HuH-7.5 (cell line): ENCODE measurements around the gene MMP8.

Source experiments
- DNase-seq: peaks from one replicate; pipeline ENCODE4 v3.0.0; 2011; ENCODE audit warnings: low spot score

Gene MMP8

DNA sequence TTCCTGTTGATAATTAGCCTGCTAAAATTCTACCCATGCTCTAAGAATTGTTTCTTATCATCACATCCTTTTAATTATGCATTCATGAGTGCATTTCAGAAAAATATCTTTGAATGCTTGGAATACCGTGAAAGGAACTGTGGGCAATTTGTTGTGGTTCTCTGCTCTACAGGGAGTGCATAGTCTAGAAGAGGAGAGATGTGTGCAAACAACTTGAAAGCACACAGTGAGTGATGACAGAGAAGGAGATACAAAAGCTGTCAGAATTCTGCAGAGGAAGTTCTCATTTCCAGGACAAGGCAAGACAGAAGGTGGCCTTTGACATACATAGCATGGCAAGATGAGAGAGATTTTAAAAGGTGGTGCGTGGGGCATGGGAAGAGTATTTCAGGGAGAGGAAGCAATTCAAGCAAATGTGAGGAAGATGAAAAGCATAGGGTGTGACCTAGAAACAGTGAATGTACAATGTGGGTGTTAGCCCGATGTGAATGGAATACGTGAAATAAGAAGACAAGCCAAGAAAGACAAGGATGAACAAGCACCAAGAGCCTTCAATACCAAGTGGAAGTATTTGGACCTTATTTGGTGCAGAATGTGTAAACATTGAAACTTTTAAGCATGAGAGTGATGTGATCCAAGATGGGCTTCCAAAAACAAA, 5.0 kb downstream of the MMP8 start:
- DNase-seq, result no peak

DNA sequence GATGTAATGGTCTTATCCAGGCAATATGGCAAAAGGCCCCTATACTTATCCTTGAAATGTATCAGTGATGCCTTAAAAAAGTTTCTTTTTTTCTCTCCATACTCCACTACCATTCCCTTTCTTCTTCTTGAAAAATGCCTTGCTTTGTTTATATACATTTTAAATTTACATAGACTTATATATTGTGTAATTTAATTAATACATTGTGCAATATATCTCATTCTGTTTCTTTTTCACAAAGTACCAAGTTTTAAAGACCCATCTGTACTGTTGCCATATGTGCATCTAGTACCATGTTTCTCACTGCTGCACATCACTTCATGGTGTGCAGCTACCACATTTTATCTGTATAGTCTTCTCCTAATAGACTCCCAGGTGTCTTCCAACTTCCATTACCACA, 7.5 kb downstream of the MMP8 start:
- DNase-seq, result no peak

DNA sequence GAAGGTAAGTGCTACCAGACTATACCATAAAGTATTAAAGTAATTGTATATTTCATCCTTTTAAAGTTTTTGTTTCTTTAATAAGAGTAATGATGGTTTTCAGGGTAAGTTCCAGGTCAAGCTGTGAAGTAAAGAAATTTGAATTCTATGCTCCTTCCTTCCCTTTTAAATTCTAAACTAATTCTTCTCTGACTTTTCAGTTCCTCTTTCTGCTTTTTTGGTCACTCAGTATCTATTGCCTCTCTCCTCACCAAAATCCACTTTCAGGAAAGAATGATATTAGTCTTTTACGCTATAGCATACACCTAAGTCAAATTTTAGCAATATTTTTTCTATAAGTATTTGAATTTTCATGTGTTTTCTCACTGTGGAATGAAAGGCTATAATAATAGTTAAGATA, 8.2 kb downstream of the MMP8 start:
- DNase-seq, result no peak

DNA sequence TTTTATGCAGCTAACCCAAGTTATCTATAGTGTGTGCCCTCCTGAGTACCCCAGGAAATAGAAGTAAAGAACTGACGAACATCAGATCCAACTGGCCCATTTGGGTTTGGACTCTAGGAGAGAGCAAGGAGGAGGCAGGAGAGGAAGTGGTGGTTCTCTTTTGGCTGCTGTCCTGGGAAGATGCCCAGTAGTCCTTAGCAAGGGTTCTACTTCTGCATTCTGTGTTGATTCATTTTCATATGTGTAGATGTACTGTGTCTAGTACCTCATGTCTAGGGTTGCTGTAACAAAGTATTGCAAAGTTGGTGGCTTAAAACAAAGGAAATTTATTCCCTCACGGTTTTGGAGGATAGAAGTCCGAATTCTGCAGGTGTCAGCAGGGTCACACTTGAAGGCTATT, 12.6 kb downstream of the MMP8 start:
- no peak for DNase-seq

DNA sequence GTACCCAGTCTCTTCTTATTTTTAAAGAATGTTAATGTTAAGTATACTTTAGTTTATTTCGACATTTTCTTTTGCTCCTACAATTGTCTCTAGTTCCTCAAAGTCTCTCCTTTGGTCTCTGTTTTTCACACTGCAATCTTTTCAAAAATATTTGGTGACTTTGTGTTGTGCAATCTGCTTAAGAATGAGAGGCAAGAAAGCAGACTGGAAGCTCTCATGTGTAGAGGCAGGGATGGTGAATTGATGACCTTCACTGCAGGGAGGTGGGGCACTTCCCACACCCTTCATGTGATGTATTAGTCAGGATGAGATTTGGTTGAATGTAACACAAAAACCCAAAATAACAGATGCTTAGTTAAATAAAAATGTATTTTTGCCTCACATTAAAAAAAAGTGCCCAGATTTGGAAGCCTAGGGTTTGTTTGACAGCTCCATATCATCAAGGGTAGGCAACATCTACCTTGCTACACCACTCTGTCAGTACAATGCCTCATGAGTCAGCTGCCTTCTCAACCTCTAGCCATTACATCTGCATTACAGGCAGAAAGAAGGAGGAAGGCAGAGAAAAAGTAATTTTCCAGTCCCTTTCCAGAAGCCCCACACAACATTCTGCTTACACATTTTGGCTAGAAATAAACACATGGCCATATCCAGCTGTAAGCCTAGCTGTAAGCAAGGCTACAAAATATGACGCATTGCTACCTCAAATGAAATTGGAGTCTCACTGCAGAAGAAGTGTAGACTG, 15.4 kb downstream of the MMP8 start:
- DNase-seq, result no peak

DNA sequence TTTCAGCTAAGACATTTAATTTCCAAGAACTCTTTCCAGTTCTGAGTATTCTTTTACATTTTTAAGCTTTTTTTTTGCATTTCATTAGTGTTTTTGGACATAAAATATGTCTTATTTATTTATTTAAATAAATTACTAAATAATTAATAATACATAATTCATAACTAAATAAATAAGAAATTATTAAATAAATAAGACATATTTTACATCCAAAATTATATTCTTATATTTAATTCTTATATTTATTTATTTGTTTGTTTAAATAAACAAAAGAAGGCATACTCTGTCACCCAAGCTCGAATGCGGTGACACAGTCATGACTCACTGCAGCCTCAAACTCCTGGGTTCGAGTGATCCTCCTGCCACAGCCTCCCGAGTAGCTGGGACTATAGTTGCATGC, 16.1 kb downstream of the MMP8 start:
- DNase-seq, result no peak

DNA sequence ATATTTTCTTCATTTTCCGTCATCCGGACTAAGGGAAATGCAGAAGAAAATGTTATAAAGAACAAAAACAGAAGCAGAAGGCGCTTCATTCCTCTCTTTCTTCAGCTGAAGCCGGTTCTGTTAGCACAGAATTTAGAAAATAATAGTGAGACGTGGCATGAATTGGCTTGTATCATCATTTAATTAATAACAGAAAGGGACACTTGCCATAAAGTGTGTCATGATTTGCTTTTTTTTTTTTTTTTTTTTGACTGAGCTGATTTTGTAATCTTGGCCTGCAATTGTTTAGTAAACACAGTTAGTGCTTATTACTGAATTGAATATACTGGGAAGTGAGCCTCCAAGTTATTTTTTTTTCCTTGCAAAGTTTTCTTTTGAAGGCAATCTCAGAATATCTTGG, 19.1 kb downstream of the MMP8 start, which contains the start of gene MMP27:
Gene MMP27, minus strand, starts transcription at position 144 of the 400 bp plus-strand sequence. Its CDS starts 55 bp downstream, at position 89.
- DNase-seq, result no peak

DNA sequence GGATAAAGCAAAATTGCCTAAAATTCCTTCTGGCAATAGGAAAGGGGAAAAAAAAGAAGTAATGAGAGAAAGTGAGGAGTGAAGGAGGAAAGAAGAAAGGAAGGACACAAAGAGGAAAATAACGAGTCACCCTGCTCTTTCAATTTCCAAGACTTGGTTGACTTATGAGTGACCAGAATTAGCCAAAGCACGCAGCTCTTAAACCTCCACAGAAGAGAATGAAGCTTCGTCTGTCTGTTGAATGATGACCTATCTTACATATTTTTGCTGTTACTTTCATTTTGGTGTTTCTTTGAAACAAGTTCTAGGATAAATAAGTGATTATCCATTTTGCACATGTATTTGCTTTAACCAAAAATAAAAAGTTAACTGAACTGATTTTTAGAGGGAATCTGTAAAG, 19.9 kb downstream of the MMP8 start:
- DNase-seq, result no peak

DNA sequence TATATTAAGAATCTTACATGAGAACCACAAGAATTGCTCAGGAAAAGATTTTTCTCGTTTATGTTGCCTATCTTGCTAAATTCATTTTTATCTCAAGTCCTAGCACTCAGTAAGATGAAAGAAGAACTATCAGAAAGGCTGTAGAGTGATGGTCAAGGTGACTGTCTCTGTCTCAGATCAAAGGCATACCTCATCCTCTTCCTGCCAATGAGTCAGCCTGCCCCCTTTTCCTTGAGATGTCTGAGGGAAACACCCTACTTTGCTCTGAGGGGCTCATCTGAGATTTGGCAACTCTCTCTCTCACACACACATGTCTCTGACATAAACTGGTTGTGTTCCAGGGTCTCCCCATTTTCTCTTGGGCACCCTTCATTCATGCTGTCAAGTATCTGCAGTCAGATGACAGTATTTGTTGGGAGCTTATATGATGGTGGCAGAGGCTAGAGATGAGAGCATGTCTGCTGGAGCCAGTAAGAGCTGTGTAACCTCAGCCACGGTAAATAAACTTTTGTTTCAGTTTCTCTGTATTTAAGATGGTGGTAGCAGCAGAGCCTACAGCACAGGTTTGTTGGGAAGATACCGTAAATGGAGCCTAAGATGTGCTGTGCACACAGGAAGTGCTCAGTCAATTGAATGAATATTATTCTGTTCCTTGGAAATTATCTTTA, 20.8 kb downstream of the MMP8 start:
- DNase-seq, result no peak

DNA sequence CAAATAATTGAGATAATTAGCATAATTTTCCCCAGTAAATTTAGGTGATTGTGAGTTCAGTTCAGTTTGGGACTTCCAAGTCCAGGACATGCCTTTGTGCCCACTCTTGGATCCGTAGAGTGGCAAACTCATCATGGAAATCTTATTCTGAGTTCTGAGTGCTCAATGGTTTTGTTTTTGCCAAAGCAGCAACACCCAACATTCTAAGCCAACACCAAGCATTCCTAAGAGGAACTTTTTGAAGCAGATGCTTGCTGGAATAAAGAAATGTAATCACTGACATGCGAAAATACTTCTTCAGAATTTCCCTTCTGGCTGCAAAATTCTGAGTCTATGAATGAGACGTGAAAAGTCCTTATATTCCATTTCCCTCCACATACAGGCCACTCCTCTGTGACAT, 29.6 kb downstream of the MMP8 start:
- no peak for DNase-seq

DNA sequence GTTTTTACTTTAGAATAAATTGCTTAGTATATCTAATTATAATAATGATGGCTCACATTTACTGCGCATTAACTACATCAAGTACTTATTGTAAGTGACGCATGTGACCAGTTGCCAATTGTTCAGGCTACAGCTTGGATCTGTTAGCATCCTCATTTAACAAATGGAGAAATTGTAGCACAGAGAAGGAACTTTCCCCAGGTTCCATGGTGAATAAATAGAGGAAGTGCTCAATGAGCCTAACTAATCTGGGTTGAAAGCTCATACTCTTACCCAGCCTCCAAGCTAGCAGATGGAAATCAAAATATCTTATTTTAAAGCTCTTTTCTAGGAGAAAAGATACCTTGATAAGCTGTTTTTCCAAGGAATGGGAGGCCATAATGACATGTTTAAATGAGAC, 39.0 kb downstream of the MMP8 start:
- no peak for DNase-seq

DNA sequence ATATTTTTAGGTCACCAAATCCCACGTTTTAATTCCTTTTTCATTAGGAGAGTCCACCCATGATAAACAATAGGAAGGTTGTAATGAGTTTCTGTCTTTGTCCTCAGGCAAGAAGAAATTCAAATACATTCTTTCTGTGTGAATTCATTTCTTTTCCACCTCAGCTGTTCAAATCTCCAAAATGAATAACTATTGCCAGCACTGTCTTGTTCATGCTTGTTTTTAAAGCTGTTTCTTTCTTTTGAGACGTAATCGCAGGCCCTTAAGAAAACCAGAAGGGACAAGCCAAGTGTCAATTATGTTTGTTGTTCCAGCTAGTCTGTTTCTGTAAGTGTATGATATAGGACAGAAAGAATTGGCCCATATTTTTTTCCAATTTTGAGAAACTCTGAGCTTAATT, 39.4 kb downstream of the MMP8 start:
- no peak for DNase-seq

DNA sequence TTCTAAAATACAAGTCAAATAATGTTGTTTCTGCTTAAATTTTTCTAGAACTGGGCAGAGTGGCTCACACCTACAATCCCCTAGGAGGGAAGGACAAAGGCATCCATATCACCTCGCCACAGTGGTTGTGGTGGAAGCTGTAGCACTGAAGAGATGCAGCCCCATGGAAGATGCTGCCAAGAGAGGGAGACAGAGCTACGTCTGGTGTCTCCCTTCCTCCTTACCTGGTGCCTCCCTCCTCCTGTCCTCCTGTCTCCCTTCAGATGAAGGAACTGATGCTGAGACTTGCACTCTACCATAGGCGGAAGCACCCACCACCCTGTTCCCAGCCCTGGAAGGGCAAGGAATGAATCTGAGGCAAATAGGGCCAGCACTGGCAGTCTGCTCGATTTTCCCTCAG, 41.5 kb downstream of the MMP8 start:
- no peak for DNase-seq

DNA sequence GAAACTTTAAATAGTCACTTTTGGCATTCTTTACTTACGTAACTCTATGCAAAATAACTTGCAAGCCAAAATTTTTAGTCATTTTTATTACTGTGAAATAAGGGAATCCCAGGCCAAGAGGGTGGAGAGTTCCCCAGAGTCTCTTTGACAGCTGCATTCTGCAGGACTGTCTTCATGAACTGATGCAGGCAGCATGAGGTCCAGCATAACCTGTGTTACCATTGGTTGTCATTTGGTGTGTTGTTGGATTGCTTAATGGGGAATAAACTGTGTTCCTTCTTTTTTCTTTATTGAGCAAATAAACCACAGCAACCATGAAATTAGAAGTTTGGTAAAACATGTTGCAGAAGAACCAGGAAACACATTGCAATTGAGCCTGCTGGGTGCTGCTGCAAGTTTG, 43.8 kb downstream of the MMP8 start:
- no peak for DNase-seq

DNA sequence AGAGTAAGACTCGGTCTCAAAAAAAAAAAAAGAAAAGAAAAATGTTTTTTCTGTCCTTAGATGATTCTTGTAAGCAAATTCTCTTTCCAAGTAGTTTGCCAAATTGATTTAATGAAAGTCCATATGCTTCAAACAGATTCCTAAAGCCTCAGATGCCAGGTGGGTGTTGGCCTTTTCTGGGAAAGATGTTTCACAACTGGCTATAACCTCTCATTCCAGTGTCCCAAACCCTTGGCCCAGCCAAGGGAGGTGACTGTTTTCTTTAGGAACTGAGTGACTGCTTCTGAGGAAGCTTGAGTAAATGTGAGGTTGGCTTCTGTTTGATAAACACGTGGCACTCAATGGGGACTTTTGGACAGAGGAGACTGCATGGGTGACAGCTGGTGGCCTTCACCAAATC, 46.7 kb downstream of the MMP8 start:
- no peak for DNase-seq

DNA sequence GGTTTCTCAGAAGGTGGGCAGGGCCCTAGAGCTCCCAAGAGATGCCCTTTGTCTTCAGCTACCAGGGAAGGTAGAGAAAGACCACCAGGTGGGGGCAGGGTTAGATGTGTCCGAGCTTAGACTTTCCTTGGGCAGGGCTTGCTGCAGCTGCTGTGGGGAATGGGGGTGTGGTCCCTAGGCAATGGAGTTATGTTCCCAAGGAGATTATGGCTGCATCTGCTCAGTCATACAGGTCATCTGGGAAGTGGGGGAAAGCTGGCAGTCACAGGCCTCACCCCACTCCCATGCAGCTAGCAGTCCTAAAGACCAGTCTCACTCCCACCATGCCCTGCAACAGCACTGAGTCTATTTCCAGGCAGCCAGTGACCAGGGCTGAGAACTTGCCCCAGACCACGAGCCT, 48.7 kb downstream of the MMP8 start:
- no peak for DNase-seq

DNA sequence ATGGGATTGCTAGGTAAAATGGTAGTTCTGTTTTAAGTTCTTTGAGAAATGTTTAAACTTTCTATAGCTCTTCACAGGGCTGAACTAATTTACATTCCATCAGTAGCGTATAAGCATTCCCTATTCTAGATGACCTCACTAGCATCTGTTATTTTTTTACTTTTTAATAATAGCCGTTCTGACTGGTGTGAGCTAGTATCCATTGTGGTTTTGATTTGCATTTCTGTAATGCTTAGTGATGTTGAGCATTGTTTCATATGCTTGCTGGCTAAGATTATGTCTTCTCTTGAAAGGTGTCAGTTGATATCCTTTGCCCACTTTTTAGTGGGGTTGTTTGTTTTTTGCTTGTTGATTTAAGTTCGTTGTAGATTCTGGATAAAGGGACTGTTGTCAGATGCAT, 55.1 kb downstream of the MMP8 start:
- no peak for DNase-seq

DNA sequence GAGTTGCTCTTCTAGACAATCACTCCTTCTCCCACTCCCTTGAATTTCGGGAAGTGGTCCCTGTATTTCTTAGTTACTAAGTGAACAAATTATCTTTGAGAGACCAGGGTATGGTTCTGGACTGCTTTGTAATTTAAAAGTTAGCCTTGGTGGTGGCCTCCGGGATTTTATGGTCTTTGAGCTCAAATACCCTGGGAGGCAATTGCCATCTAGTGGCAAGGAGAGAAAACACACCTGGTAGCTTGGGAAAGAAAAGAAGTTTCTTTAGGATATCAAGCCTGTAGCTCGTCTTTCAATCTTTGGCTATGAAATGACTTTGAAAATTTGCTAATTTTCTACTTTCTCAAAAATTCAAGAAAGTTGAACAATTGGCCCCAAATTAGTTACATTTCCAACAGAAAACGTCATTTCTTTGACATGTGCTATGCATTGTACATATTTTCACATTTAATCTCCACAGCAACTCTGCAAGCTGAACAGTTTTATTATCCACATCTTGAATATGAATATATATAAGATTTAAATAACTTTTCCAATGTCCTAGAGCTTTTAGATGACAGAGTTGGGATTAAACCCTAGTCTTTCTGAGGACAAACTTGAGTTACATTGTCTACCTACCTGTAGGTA, 58.3 kb downstream of the MMP8 start:
- DNase-seq, result peak; percentile 19

DNA sequence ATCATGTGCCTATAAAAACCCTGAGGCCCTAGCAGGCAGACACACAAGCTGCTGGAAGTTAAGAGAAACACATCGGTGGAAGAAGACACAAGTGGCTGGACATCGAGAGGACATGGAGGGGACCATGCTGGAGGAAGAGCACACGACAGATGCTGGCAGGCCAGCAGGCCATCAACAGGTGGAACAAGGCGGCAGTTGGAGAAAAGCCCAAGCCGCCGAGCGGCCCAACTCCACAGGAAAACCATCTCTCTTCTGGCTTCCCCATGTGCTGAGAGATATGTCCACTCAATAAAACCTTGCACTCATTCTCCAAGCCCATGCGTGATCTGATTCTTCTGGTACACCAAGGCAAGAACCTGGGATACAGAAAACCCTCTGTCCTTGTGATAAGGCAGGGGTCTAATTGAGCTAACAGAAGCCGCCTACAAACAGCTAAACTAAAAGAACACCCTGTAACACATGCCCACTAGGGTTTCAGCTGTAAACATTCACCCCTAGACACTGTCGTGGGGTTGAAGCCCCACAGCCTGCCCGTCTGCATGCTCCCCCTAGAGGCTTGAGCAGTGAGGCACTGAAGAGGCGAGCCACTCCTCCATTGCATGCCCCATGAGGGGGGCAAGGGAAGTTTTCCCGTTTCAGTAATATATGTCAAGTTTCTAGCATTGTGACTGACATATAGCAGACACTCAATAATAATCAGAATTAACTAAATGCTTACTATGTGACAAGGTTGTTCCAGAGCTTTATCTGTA, 60.6 kb downstream of the MMP8 start:
- DNase-seq, result no peak

DNA sequence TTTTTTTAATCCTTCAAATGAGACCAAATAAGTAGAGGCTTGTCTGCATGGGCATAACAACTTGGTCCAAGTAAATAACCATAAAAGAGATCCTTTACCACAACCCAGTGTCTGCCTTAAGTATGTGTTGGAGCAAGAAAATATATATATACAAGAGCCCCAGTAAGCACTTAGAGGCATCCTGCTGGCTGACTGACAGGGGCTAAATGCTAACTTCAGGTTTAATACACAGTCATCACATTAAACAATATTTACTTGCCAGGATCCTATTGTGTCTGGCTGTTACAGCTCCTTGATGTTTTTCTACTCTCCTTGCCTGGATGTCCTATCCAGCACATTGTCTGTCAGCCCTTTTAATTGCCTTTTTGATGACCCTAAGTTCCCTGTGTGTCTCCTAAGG, 62.1 kb downstream of the MMP8 start:
- DNase-seq, result no peak
